Measurements from ENCODE around the gene CEP85L.
"Not testable (repeated sequence)": the region's sequence is repeated elsewhere in the genome, so short reads cannot be mapped to it uniquely, and the experiment has no call there.

Gene CEP85L

GRCh38 chr6:118460958-118461470 is 190.4 kb downstream of the CEP85L start:
- no peak for TF ChIP-seq CTCF (IDR thresholded peaks at IDR 0.05)
- no peaks in the 10 kb centered on the region for H3K27me3 ChIP-seq
- no peaks in the 10 kb centered on the region for H3K36me3 ChIP-seq
- intact Hi-C loops (cut with DNase I; ENCODE audit: low total_unique reads) = no loop called here
- no peak overlapping the region for H3K4me3 ChIP-seq
- H3K9me3 ChIP-seq = no peaks in the 10 kb centered on the region
- peaks cover 0 to 9% (median 0%) of the 10 kb centered on the region in 4 donors for H3K4me1 ChIP-seq
- H3K27ac ChIP-seq = peak overlapping the region in 1 of 2 donors; percentile 34
- no peak for DNase-seq

GRCh38 chr6:118456982-118457381 is 194.4 kb downstream of the CEP85L start:
- Histone ChIP-seq H3K27ac (no peak overlapping the region), H3K4me1 (peaks cover 0 to 9% (median 0%) of the 10 kb centered on the region in 4 donors), H3K36me3 (no peaks in the 10 kb centered on the region), H3K27me3 (no peaks in the 10 kb centered on the region), H3K4me3 (no peak overlapping the region), H3K9me3 (peaks cover 0 to 23% (median 18%) of the 10 kb centered on the region in 3 donors)
- intact Hi-C loops (cut with DNase I; ENCODE audit: low total_unique reads) = no loop called here
- no peak for TF ChIP-seq CTCF (IDR thresholded peaks at IDR 0.05)
- DNase-seq = no peak

- H3K36me3 ChIP-seq = no peaks in the 10 kb centered on the region
- H3K27ac ChIP-seq = no peak overlapping the region
- H3K27me3 ChIP-seq = no peaks in the 10 kb centered on the region
- no peak for DNase-seq
- intact Hi-C loops (cut with DNase I; ENCODE audit: low total_unique reads) = no loop called here
- H3K4me1 ChIP-seq = no peaks in the 10 kb centered on the region
- TF ChIP-seq CTCF (IDR thresholded peaks at IDR 0.05) = no peak
- H3K9me3 ChIP-seq = peaks cover 9 to 55% (median 32%) of the 10 kb centered on the region in 3 donors
- no peak overlapping the region for H3K4me3 ChIP-seq
Observed at GRCh38 chr6:118451839-118452238, 199.6 kb downstream of the CEP85L start.

GRCh38 chr6:118444796-118445195 is 206.6 kb downstream of the CEP85L start:
- intact Hi-C loops (cut with DNase I; ENCODE audit: low total_unique reads) = no loop called here
- no peak for DNase-seq
- Histone ChIP-seq H3K4me1 (no peaks in the 10 kb centered on the region), H3K36me3 (peaks cover 0 to 4% (median 0%) of the 10 kb centered on the region in 3 donors), H3K4me3 (no peak overlapping the region), H3K9me3 (peaks cover 3 to 21% (median 5%) of the 10 kb centered on the region in 3 donors), H3K27ac (no peak overlapping the region), H3K27me3 (no peaks in the 10 kb centered on the region)
- TF ChIP-seq CTCF (IDR thresholded peaks at IDR 0.05) = no peak

- no peak for TF ChIP-seq CTCF (IDR thresholded peaks at IDR 0.05)
- Histone ChIP-seq H3K4me1 (no peaks in the 10 kb centered on the region), H3K9me3 (peaks cover 0 to 14% (median 3%) of the 10 kb centered on the region in 3 donors), H3K27ac (no peak overlapping the region), H3K27me3 (no peaks in the 10 kb centered on the region), H3K36me3 (no peaks in the 10 kb centered on the region), H3K4me3 (no peak overlapping the region)
- intact Hi-C loops (cut with DNase I; ENCODE audit: low total_unique reads) = no loop called here
- no peak for DNase-seq
Observed at GRCh38 chr6:118436482-118436881, 214.9 kb downstream of the CEP85L start.

- H3K4me1 ChIP-seq; H3K9me3 ChIP-seq; H3K4me3 ChIP-seq; H3K27ac ChIP-seq; H3K27me3 ChIP-seq; DNase-seq; H3K36me3 ChIP-seq; intact Hi-C loops (cut with DNase I; ENCODE audit: low total_unique reads): not testable (repeated sequence)
Observed at GRCh38 chr6:118434147-118434546, 217.2 kb downstream of the CEP85L start.

GRCh38 chr6:118421312-118421711 is 230.1 kb downstream of the CEP85L start:
- H3K4me1 ChIP-seq; H3K27me3 ChIP-seq; H3K27ac ChIP-seq; intact Hi-C loops (cut with DNase I; ENCODE audit: low total_unique reads); DNase-seq; H3K9me3 ChIP-seq; H3K4me3 ChIP-seq; H3K36me3 ChIP-seq: not testable (repeated sequence)
